ENCODE data around the gene SV2A.
"Not testable (repeated sequence)": the region's sequence is repeated elsewhere in the genome, so short reads cannot be mapped to it uniquely, and the experiment has no call there.

SV2A gene

GRCh38 chr1:149886396-149887195 is 31.0 kb downstream of the SV2A start:
- Mint-ChIP-seq H3K9me3 (no peaks in the 10 kb centered on the region), H3K36me3 (ENCODE audit: low read depth) (peaks cover 3% of the 10 kb centered on the region), H3K27me3 (no peaks in the 10 kb centered on the region), H3K4me1 (peaks cover 12% of the 10 kb centered on the region), H3K4me3 (no peak overlapping the region), H3K27ac (no peak overlapping the region)
- DNase-seq (peak; percentile 82), ATAC-seq (peak; percentile 57)

- not testable (repeated sequence) for H3K4me3 Mint-ChIP-seq; DNase-seq; H3K27ac Mint-ChIP-seq; H3K27me3 Mint-ChIP-seq; ATAC-seq; H3K36me3 Mint-ChIP-seq (ENCODE audit: low read depth); H3K9me3 Mint-ChIP-seq
- peaks cover 12% of the 10 kb centered on the region for H3K4me1 Mint-ChIP-seq
Measured at GRCh38 chr1:149886121-149886395, 31.6 kb downstream of the SV2A start.

GRCh38 chr1:149885339-149886120 is 32.1 kb downstream of the SV2A start:
- H3K27ac Mint-ChIP-seq: no peak overlapping the region
- ATAC-seq (peak; percentile 13), DNase-seq (peak; percentile 76)
- no peaks in the 10 kb centered on the region for H3K27me3 Mint-ChIP-seq
- H3K4me3 Mint-ChIP-seq: no peak overlapping the region
- H3K4me1 Mint-ChIP-seq: peaks cover 12% of the 10 kb centered on the region
- H3K36me3 Mint-ChIP-seq (ENCODE audit: low read depth): peaks cover 3% of the 10 kb centered on the region
- no peaks in the 10 kb centered on the region for H3K9me3 Mint-ChIP-seq

- Mint-ChIP-seq H3K4me1 (peaks cover 14% of the 10 kb centered on the region), H3K36me3 (ENCODE audit: low read depth) (peaks cover 3% of the 10 kb centered on the region), H3K9me3 (no peaks in the 10 kb centered on the region), H3K27ac (no peak overlapping the region), H3K4me3 (no peak overlapping the region), H3K27me3 (no peaks in the 10 kb centered on the region)
- no peak for ATAC-seq
- no peak for DNase-seq
Measured at GRCh38 chr1:149884433-149885338, 33.0 kb downstream of the SV2A start.

GRCh38 chr1:149883598-149884247 is 33.9 kb downstream of the SV2A start:
- Mint-ChIP-seq H3K4me3 (no peak overlapping the region), H3K9me3 (no peaks in the 10 kb centered on the region), H3K36me3 (ENCODE audit: low read depth) (peaks cover 3% of the 10 kb centered on the region), H3K27me3 (no peaks in the 10 kb centered on the region), H3K27ac (no peak overlapping the region), H3K4me1 (peaks cover 20% of the 10 kb centered on the region)
- ATAC-seq: no peak
- no peak for DNase-seq

- Mint-ChIP-seq H3K36me3 (ENCODE audit: low read depth) (peaks cover 3% of the 10 kb centered on the region), H3K4me1 (peaks cover 24% of the 10 kb centered on the region), H3K4me3 (no peak overlapping the region), H3K27me3 (no peaks in the 10 kb centered on the region), H3K9me3 (no peaks in the 10 kb centered on the region), H3K27ac (no peak overlapping the region)
- DNase-seq (no peak), ATAC-seq (no peak)
Measured at GRCh38 chr1:149881876-149882275, 35.8 kb downstream of the SV2A start.

GRCh38 chr1:149879556-149879955 is 38.1 kb downstream of the SV2A start:
- ATAC-seq: no peak
- no peaks in the 10 kb centered on the region for H3K27me3 Mint-ChIP-seq
- H3K4me1 Mint-ChIP-seq: peaks cover 24% of the 10 kb centered on the region
- H3K36me3 Mint-ChIP-seq (ENCODE audit: low read depth): peaks cover 3% of the 10 kb centered on the region
- H3K27ac Mint-ChIP-seq: peak overlapping the region; percentile 73
- H3K4me3 Mint-ChIP-seq: no peak overlapping the region
- DNase-seq: no peak
- H3K9me3 Mint-ChIP-seq: no peaks in the 10 kb centered on the region

- H3K9me3 Mint-ChIP-seq: no peaks in the 10 kb centered on the region
- H3K27ac Mint-ChIP-seq: no peak overlapping the region
- no peaks in the 10 kb centered on the region for H3K27me3 Mint-ChIP-seq
- no peak overlapping the region for H3K4me3 Mint-ChIP-seq
- H3K36me3 Mint-ChIP-seq (ENCODE audit: low read depth): peaks cover 3% of the 10 kb centered on the region
- H3K4me1 Mint-ChIP-seq: peaks cover 22% of the 10 kb centered on the region
- ATAC-seq (no peak), DNase-seq (no peak)
Measured at GRCh38 chr1:149877211-149877946, 40.3 kb downstream of the SV2A start.

- not testable (repeated sequence) for ATAC-seq; H3K4me1 Mint-ChIP-seq; H3K36me3 Mint-ChIP-seq (ENCODE audit: low read depth); DNase-seq; H3K9me3 Mint-ChIP-seq; H3K27ac Mint-ChIP-seq; H3K27me3 Mint-ChIP-seq; H3K4me3 Mint-ChIP-seq
Measured at GRCh38 chr1:149873060-149873459, 44.6 kb downstream of the SV2A start.

- H3K9me3 Mint-ChIP-seq; H3K27ac Mint-ChIP-seq; H3K27me3 Mint-ChIP-seq; H3K4me1 Mint-ChIP-seq; ATAC-seq; DNase-seq; H3K4me3 Mint-ChIP-seq; H3K36me3 Mint-ChIP-seq (ENCODE audit: low read depth): not testable (repeated sequence)
Measured at GRCh38 chr1:149866887-149867286, 50.8 kb downstream of the SV2A start.

GRCh38 chr1:149861497-149862054 is 56.1 kb downstream of the SV2A start:
- H3K27ac Mint-ChIP-seq; H3K36me3 Mint-ChIP-seq (ENCODE audit: low read depth); DNase-seq; H3K4me3 Mint-ChIP-seq; H3K9me3 Mint-ChIP-seq; ATAC-seq; H3K27me3 Mint-ChIP-seq; H3K4me1 Mint-ChIP-seq: not testable (repeated sequence)

GRCh38 chr1:149860684-149861496 is 56.8 kb downstream of the SV2A start:
- H3K9me3 Mint-ChIP-seq; H3K36me3 Mint-ChIP-seq (ENCODE audit: low read depth); H3K27me3 Mint-ChIP-seq; H3K27ac Mint-ChIP-seq; DNase-seq; H3K4me1 Mint-ChIP-seq; H3K4me3 Mint-ChIP-seq: not testable (repeated sequence)
- peak; percentile 90 for ATAC-seq

GRCh38 chr1:149860271-149860670 is 57.4 kb downstream of the SV2A start:
- DNase-seq: not testable (repeated sequence)

More at GRCh38 chr1:149860271-149860670, 57.4 kb downstream of the SV2A start:
- H3K4me3 Mint-ChIP-seq; H3K9me3 Mint-ChIP-seq; H3K4me1 Mint-ChIP-seq; H3K27ac Mint-ChIP-seq; H3K27me3 Mint-ChIP-seq; H3K36me3 Mint-ChIP-seq (ENCODE audit: low read depth): not testable (repeated sequence)
- peak; percentile 24 for ATAC-seq
